ENCODE measurements around the gene AHCYL1. TPM values are rescaled to one million over a fixed set of nuclear protein-coding genes. Genes with fewer than 3 reads are reported as not detected.

Gene AHCYL1
- polyA plus RNA-seq (50.2 to 64.8 TPM (median 61.6 TPM) in 3 replicates), polyA minus RNA-seq (44.2 to 62.5 TPM (median 56.9 TPM) in 3 replicates)
- polyA plus RNA-seq (2011; ENCODE audit: low read depth), result 66.6 TPM
- polyA plus RNA-seq (2011; cell fraction: cytosol; rRNA removed), result 47.6 and 70.8 TPM in 2 replicates
- 63.8 and 71.8 TPM in 2 replicates for polyA plus RNA-seq (2011; cell fraction: nucleus; rRNA removed)
- polyA plus RNA-seq (2012; ENCODE audit: low replicate concordance), result 57.3 and 60.0 TPM in 2 replicates
- 28.8 TPM for polyA minus RNA-seq (2011; cell fraction: cytosol; rRNA and poly(A)+ RNA removed)
- 24.9 and 46.2 TPM in 2 replicates for polyA minus RNA-seq (2011; cell fraction: nucleus; rRNA and poly(A)+ RNA removed)

DNA sequence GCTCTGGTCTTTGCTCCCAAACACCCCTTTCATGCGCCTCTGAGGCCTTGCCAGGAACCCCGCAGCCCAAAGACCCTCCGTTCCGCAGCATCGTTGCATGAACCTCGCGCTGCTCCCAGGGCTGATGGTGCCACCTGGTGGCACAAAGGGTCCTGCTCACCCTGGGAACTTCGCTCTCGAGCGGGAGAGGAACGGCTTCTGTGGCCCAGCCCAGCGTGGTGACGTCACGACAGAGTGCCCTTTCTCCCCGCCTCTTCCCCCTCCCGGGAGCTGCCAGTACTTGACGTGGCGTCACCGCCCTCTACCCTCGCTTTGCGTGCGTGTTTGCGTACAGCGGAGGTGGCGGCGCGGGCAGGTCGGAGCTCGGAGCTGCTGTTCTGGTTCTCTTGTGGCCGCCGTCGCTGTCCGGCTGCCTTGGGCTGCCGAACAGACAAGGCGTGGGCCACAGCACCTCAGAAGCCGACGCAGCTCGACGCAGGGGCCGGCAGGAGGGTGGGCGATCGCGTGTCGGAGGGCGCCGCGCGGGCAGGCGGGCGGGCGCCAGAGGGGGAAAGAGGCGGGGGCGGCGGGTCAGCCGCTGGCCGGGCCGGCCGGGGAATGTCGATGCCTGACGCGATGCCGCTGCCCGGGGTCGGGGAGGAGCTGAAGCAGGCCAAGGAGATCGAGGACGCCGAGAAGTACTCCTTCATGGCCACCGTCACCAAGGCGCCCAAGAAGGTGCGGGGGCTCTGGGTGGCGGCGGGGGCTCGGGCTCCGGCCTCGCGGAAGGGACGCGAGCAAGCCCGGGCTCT, at the start of gene AHCYL1:
Gene AHCYL1, plus strand, starts transcription at position 310 of the 791 bp plus-strand sequence. Its CDS starts 288 bp downstream, at position 598.
- dilution Hi-C loops (cut with MboI; ENCODE audit: extremely low pct_ligation_motif_present, low sequenced_read_pairs), result no loop called here
- Histone ChIP-seq H3K79me2 (ENCODE audit: control insufficient read depth, insufficient read depth, low read length) (peaks cover 34% of the 10 kb centered on the region), H3K4me3 (ENCODE audit: control insufficient read depth in 2 of 3, extremely low read depth in 1 of 3, insufficient read depth in 2 of 3, low read depth in 1 of 3, low read length in 3 of 3) (peak within 1 kb of the TSS; percentile 84 to 93 (median 90)), H2AFZ (ENCODE audit: control insufficient read depth, low read length) (peak within 1 kb of the TSS; percentile 61), H3K27ac (ENCODE audit: control insufficient read depth, insufficient read depth, low read length) (peak within 1 kb of the TSS; percentile 79), H3K9me1 (ENCODE audit: control insufficient read depth, extremely low read depth, insufficient read depth, low read length) (no peaks in the 10 kb centered on the region), H3K9me3 (ENCODE audit: control insufficient read depth, low read depth, low read length) (no peaks in the 10 kb centered on the region), H4K20me1 (ENCODE audit: control insufficient read depth, extremely low read depth, insufficient read depth, low read length) (peaks cover 2% of the 10 kb centered on the region), H3K4me1 (ENCODE audit: control insufficient read depth, extremely low read depth, insufficient read depth, low read length) (peaks cover 33% of the 10 kb centered on the region), H3K4me2 (ENCODE audit: control insufficient read depth, extremely low read depth, insufficient read depth, low read depth, low read length) (peak within 1 kb of the TSS; percentile 96), H3K9ac (ENCODE audit: control insufficient read depth, extremely low read depth, insufficient read depth, low read length) (peak within 1 kb of the TSS; percentile 93), H3K27me3 (ENCODE audit: control insufficient read depth, extremely low read depth, insufficient read depth, low read length) (no peaks in the 10 kb centered on the region), H3K36me3 (ENCODE audit: control insufficient read depth in 2 of 2, extremely low read depth in 1 of 2, insufficient read depth in 2 of 2, low read length in 2 of 2) (no peaks in the 10 kb centered on the region)
- TF ChIP-seq, protein P1, sequence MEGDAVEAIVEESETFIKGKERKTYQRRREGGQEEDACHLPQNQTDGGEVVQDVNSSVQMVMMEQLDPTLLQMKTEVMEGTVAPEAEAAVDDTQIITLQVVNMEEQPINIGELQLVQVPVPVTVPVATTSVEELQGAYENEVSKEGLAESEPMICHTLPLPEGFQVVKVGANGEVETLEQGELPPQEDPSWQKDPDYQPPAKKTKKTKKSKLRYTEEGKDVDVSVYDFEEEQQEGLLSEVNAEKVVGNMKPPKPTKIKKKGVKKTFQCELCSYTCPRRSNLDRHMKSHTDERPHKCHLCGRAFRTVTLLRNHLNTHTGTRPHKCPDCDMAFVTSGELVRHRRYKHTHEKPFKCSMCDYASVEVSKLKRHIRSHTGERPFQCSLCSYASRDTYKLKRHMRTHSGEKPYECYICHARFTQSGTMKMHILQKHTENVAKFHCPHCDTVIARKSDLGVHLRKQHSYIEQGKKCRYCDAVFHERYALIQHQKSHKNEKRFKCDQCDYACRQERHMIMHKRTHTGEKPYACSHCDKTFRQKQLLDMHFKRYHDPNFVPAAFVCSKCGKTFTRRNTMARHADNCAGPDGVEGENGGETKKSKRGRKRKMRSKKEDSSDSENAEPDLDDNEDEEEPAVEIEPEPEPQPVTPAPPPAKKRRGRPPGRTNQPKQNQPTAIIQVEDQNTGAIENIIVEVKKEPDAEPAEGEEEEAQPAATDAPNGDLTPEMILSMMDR (optimal IDR thresholded peaks at IDR 0.05 in 1 of 3, IDR thresholded peaks at IDR 0.05 in 1 of 3, conservative IDR thresholded peaks at IDR 0.05 in 1 of 3; ENCODE audit: extremely low read depth in 1 of 3, insufficient read depth in 2 of 3, low read length in 3 of 3), result peak; percentile 94 to 98 (median 98)
- no peak for TF ChIP-seq EZH2 (IDR thresholded peaks at IDR 0.05; ENCODE audit: low read length)
- peak; percentile 89 for DNase-seq (ENCODE audit: low read depth, low spot score)
- FAIRE-seq, result peak; percentile 57

DNA sequence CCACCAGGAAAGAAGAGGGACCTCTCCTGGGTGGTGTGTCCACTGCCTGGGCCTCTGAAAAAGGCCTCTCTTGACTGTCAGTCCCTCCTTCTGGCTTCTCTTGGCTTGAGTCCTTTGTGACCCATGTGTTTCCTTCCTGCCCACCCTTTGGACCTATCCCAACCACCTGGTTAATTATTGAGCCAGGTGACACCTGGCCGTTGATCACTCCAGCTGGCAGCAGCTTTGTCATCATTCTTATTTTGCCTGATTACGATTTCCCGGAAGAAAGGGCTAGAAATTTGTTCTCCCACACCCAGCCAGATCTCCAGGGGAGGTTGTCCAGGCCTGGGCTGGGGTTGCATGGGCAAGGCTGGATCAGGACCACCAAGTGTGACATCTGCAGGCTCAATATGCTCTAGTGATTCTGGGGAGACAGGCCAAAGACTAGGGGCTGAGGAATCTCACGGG, 49.1 kb upstream of the AHCYL1 start:
- no peaks in the 10 kb centered on the region for H4K20me1 ChIP-seq (ENCODE audit: control insufficient read depth, extremely low read depth, insufficient read depth, low read length)
- no peak for FAIRE-seq
- H3K9me1 ChIP-seq (ENCODE audit: control insufficient read depth, extremely low read depth, insufficient read depth, low read length), result no peaks in the 10 kb centered on the region
- dilution Hi-C loops (cut with MboI; ENCODE audit: extremely low pct_ligation_motif_present, low sequenced_read_pairs), result no loop called here
- no peaks in the 10 kb centered on the region for H3K27me3 ChIP-seq (ENCODE audit: control insufficient read depth, extremely low read depth, insufficient read depth, low read length)
- no peaks in the 10 kb centered on the region for H3K4me1 ChIP-seq (ENCODE audit: control insufficient read depth, extremely low read depth, insufficient read depth, low read length)
- H3K36me3 ChIP-seq (ENCODE audit: control insufficient read depth in 2 of 2, extremely low read depth in 1 of 2, insufficient read depth in 2 of 2, low read length in 2 of 2), result no peaks in the 10 kb centered on the region
- no peaks in the 10 kb centered on the region for H3K79me2 ChIP-seq (ENCODE audit: control insufficient read depth, insufficient read depth, low read length)
- no peak overlapping the region for H3K9ac ChIP-seq (ENCODE audit: control insufficient read depth, extremely low read depth, insufficient read depth, low read length)
- H2AFZ ChIP-seq (ENCODE audit: control insufficient read depth, low read length), result no peak overlapping the region
- no peaks in the 10 kb centered on the region for H3K9me3 ChIP-seq (ENCODE audit: control insufficient read depth, low read depth, low read length)
- H3K4me3 ChIP-seq (ENCODE audit: control insufficient read depth in 2 of 3, extremely low read depth in 1 of 3, insufficient read depth in 2 of 3, low read depth in 1 of 3, low read length in 3 of 3), result no peak overlapping the region
- TF ChIP-seq EZH2 (IDR thresholded peaks at IDR 0.05; ENCODE audit: low read length), result no peak
- H3K4me2 ChIP-seq (ENCODE audit: control insufficient read depth, extremely low read depth, insufficient read depth, low read depth, low read length), result no peak overlapping the region
- H3K27ac ChIP-seq (ENCODE audit: control insufficient read depth, insufficient read depth, low read length), result no peak overlapping the region
- DNase-seq (ENCODE audit: low read depth, low spot score), result no peak
